ENCODE measurements around the gene HOXA7. TPM values are rescaled to one million over a fixed set of nuclear protein-coding genes. Genes with fewer than 3 reads are reported as not detected.

Gene HOXA7
- total and polyA plus RNA-seq, 2 experiments from 2014 or later = 0.83 TPM; not detected in 1

- Histone ChIP-seq H3K9me3 (ENCODE audit: low read depth) (no peaks in the 10 kb centered on the region), H3K4me2 (peak overlapping the region; percentile 96), H3K27me3 (peaks cover 100% of the 10 kb centered on the region), H3K4me3 (peak overlapping the region; percentile 10), H2AFZ (no peak overlapping the region), H3K36me3 (replicated peaks; ENCODE audit: insufficient read depth, low read depth) (no peaks in the 10 kb centered on the region), H3K79me2 (no peaks in the 10 kb centered on the region), H3K27ac (no peak overlapping the region), H4K20me1 (ENCODE audit: insufficient read depth, poor library complexity, severe bottlenecking) (no peaks in the 10 kb centered on the region), H3K9me2 (replicated peaks; ENCODE audit: insufficient read depth) (no peaks in the 10 kb centered on the region), H3K4me1 (ENCODE audit: insufficient read depth) (peaks cover 20% of the 10 kb centered on the region)
- DNase-seq (ENCODE audit: low spot score) = no peak
- WGBS (ENCODE audit: low lambda C conversion rate, missing lambda C conversion rate) = 26% methylated on average over 26 of the region's 30 CpGs
- TF ChIP-seq CTCF (IDR thresholded peaks at IDR 0.05; ENCODE audit: poor library complexity) (no peak), EZH2phosphoT487 (IDR thresholded peaks at IDR 0.05; ENCODE audit: low read depth, severe bottlenecking, unreplicated experiment) (no peak)
These were observed 14.4 kb downstream of the HOXA7 start for GRCh38 chr7:27141923-27142579.

- Histone ChIP-seq H3K9me2 (replicated peaks; ENCODE audit: insufficient read depth) (no peaks in the 10 kb centered on the region), H3K4me2 (peak overlapping the region; percentile 96), H3K4me3 (no peak overlapping the region), H3K27me3 (peaks cover 98% of the 10 kb centered on the region), H4K20me1 (ENCODE audit: insufficient read depth, poor library complexity, severe bottlenecking) (no peaks in the 10 kb centered on the region), H2AFZ (no peak overlapping the region), H3K4me1 (ENCODE audit: insufficient read depth) (peaks cover 20% of the 10 kb centered on the region), H3K27ac (no peak overlapping the region), H3K79me2 (no peaks in the 10 kb centered on the region), H3K9me3 (ENCODE audit: low read depth) (no peaks in the 10 kb centered on the region), H3K36me3 (replicated peaks; ENCODE audit: insufficient read depth, low read depth) (no peaks in the 10 kb centered on the region)
- no peak for DNase-seq (ENCODE audit: low spot score)
- TF ChIP-seq EZH2phosphoT487 (IDR thresholded peaks at IDR 0.05; ENCODE audit: low read depth, severe bottlenecking, unreplicated experiment) (peak; percentile 13), CTCF (IDR thresholded peaks at IDR 0.05; ENCODE audit: poor library complexity) (no peak)
- WGBS (ENCODE audit: low lambda C conversion rate, missing lambda C conversion rate) = 63% methylated on average over 18 of the region's 18 CpGs
These were observed 15.1 kb downstream of the HOXA7 start for GRCh38 chr7:27141137-27141922.

- Histone ChIP-seq H3K4me2 (peak overlapping the region; percentile 80), H3K4me3 (no peak overlapping the region), H3K9me3 (ENCODE audit: low read depth) (no peaks in the 10 kb centered on the region), H4K20me1 (ENCODE audit: insufficient read depth, poor library complexity, severe bottlenecking) (no peaks in the 10 kb centered on the region), H2AFZ (no peak overlapping the region), H3K9me2 (replicated peaks; ENCODE audit: insufficient read depth) (no peaks in the 10 kb centered on the region), H3K79me2 (no peaks in the 10 kb centered on the region), H3K36me3 (replicated peaks; ENCODE audit: insufficient read depth, low read depth) (no peaks in the 10 kb centered on the region), H3K27ac (no peak overlapping the region), H3K4me1 (ENCODE audit: insufficient read depth) (peaks cover 23% of the 10 kb centered on the region), H3K27me3 (peaks cover 97% of the 10 kb centered on the region)
- TF ChIP-seq CTCF (IDR thresholded peaks at IDR 0.05; ENCODE audit: poor library complexity) = no peak
- TF ChIP-seq EZH2 (IDR thresholded peaks at IDR 0.05; ENCODE audit: borderline replicate concordance) = peak; percentile 14
- peak; percentile 14 for TF ChIP-seq EZH2phosphoT487 (IDR thresholded peaks at IDR 0.05; ENCODE audit: low read depth, severe bottlenecking, unreplicated experiment)
- DNase-seq (ENCODE audit: low spot score) = no peak
- 30% methylated on average over 15 of the region's 15 CpGs for WGBS (ENCODE audit: low lambda C conversion rate, missing lambda C conversion rate)
These were observed 16.2 kb downstream of the HOXA7 start for GRCh38 chr7:27140126-27140857.
